Femur (tissue), 1 donor: ENCODE results near the gene USP49.
"Not testable (repeated sequence)": the region's sequence is repeated elsewhere in the genome, so short reads cannot be mapped to it uniquely, and the experiment has no call there.

ENCODE experiments used
- DNase-seq: peaks from one replicate; pipeline ENCODE4 v3.0.0-alpha.2; 2017

The USP49 gene

DNA sequence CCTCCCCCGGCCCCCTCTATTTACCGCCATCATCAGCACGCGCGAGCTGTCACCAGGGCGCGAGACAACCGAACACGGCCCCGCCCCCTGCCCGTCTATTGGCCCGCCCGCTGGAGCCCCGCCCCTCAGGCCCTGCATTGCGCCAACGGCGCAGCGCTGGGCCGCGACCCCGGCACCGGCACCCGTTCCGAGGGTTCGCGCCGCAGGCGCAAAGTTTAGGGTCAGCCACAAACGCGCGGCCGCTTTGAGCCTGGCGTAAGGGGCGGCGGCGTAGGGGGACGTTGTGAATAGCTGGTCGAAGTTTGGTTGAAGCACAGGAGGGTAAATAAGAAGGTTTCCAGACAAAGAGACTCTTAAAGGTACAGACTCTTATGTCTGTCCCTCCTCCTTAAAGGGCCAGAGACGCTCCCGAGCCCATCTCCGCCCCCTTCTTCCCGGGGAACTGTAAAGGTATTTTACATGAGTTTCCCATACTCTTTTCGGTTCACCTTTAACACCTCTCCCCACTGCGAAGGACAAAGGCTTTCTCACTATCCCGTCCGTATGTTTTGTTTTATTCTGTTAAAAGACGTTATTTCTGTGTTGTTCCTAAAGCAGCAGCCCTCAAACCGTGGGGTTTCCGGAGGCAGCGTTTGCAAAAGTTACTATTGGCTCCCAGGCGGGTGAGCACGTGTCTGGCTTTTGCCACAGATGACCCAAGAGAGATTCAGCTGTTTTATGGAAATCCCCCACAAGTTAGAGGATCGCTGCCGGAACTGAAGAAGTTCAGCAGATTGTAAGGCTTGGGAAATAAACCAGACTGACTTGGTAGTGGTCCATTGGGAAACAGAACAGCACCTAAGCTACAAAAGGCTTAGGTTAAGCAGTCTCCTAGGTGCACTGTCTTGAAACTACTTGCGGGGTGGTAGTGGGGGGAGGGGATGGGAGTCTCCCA, at the start of gene USP49:
Gene USP49 (minus strand): TSS at position 76 of the 934 bp plus-strand sequence. CDS start 88,392 bp downstream, outside the sequence.
- DNase-seq, result peak; percentile 94

DNA sequence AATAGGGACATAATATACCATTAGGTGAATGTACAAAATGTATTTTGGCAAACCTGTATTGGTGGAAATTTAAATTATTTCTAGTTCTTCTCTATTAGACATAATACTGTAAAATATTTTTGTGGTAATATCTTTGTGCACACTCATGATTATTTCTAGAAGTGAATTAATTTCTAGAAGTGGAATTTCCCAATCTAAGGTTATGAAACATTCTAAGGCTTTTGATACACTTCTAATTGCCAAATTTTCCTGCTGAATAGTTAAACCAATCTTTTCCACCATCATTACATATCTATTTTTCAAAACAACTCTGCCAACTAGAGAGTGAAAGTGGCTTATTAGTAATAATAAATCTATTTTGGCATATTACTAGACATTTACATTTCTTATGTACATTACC, 48.3 kb upstream of the USP49 start:
- DNase-seq, result no peak

- DNase-seq, result not testable (repeated sequence)
Measured at GRCh38 chr6:41942882-41943281, 47.7 kb upstream of the USP49 start.

GRCh38 chr6:41942067-41942851, 47.1 kb upstream of the USP49 start:
- DNase-seq, result no peak

DNA sequence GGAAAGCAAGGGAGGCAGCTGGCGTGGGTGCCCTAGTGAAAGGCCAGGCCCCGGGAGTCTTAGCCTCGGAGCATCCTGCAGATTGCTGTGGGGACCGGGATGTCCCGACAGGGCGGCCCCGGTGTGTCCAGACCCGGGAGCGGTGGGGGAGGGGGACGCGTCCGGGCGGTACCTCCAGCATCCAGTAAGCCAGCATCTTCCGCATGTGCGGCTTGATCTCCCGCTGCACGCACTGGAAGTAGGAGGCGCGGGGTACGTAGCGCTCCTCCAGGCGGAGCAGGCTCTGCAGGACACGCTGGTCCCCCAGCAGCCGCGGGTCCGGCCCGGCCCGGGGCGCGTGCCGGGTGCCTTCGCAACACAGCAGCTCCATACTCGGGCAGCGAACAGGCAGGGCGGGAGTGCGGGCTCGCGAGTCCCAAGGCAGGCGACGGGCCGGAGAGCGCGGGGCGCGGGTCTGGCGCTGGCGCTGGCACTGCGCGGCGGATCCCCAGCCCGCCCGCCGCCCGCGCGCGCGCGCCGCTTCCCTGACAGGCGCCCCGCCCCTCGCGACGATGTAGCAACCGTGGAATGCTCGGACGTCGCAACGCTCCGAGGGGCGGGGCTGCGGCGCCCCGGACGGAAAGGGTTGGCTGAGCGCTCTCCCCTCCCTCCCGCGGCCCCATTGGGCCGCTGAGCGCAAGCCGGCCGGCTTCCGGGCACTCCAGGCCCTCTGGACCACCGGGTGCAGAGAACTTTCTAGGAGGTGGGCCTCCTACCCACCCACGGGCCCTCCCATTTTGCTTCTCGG, 46.3 kb upstream of the USP49 start, which contains the start of gene CCND3:
Gene CCND3 (minus strand): TSS at position 529 of the 787 bp plus-strand sequence. CDS start 159 bp downstream, at position 370.
- DNase-seq, result peak; percentile 94

GRCh38 chr6:41940759-41941279, 45.6 kb upstream of the USP49 start:
- DNase-seq, result peak; percentile 67

DNA sequence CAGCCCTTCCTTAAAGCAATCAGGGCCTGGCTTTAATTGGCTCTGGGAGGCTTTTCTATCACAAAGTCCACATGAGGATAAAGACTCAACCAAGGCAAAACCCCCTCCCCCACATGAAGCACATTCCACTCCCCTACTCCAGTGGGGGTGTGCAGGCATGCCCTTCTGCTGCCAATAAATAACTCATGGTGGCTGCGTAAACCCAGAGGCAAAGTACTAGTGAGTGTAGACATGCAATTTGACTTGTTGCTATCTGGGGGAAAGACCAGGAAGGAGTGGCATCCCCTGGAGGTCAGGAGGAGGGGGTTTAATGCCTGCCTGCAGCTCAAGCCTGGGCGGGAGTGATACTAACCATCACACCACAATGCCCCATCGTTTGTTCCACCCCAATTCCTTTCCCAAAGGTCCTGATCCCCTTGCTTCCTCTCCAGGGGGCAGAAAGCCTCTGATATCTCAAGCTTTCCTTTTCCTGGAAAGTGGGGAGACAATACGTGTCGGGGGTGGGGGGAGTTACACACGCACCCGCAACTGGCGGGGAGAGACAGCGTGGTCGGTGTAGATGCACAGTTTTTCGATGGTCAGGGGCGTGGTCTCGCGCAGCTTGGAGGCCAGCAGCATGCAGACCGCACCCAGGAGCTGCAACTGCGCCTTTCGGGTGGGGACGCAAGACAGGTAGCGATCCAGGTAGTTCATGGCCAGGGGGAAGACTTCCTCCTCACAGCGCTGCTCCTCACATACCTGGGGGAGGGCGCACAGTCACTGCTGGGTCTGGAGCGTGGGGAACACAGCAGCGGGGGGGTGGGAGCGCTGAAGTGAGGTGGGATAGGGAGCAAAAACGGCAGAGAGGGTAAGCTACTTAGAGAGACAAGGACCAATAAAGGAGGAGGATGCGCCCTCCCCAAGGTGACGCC, 44.9 kb upstream of the USP49 start:
- DNase-seq, result peak; percentile 46

GRCh38 chr6:41939176-41939847, 44.1 kb upstream of the USP49 start:
- peak; percentile 83 for DNase-seq

GRCh38 chr6:41938590-41939175, 43.5 kb upstream of the USP49 start:
- no peak for DNase-seq

DNA sequence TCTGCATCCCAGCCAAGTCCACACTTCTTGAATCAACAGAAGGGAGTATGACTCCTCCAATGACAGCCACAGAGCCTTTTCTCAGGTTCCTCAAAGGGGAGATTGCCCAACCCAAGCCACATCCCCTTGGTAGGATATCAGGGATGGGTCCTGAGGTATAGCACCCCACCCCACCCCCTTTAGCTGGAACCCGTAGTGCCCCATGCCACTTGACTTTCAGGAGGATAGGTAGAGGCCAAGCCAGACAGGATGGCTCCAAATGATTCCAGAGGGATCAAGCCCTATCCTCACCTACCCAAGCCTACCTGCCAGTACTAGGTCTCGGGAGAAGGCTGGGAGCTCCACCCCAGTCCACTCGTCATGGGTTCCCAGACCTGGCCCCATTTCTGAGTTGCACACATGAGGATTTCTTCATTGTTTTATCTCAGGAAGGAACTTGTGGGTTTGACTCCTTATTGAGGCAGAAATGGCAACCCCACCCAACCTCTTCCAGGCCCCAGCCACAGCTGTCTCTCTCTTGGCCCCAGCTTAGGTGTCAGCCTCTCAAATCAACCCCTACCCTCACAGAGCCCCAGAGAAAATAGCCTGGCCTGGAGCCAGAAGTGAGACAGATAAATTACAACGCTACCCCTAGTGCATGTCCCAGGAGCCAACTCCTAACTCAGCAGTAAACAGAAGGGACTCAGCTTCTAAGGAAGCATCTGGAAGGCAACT, 42.8 kb upstream of the USP49 start:
- DNase-seq, result peak; percentile 70

- DNase-seq, result no peak
Measured at GRCh38 chr6:41937472-41937860, 42.3 kb upstream of the USP49 start.

- DNase-seq, result peak; percentile 76
Measured at GRCh38 chr6:41936073-41936837, 41.1 kb upstream of the USP49 start.

DNA sequence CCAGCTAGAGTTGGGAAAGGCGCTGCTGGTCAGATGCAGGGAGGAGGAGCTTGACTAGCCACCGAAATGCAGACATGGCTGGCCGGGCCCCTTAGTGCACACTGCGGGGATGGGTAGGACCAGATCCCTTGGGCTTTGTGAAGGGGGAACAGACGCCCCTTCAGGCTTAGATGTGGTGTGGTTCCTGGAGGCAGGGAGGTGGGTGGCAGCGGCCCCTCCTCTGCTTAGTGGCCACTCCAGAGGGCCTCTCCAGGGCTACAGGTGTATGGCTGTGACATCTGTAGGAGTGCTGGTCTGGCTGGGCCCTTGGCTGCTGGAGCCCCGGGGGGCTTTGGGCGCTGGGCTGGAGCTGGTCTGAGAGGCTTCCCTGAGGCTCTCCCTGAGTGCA, 40.5 kb upstream of the USP49 start:
- DNase-seq, result peak; percentile 21

DNA sequence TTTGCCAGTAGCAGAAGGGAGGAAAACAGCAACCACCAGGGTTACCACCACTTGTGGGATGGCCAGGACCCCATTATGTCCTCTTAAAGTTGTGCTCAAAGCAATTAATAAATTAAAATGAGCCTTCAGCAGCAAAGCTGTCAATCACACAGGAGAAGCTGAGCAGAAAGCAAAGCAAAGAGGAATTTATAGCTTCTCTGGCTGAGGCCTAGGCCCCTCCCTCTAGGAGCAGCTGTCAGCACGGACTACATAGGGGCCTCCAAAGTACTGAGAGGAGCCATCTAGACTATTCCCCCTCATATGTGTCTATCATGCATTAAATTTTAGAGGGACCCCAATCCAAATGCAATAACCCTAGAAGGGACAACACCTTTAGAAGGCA, 40.0 kb upstream of the USP49 start:
- DNase-seq, result no peak

GRCh38 chr6:41934278-41935192, 39.4 kb upstream of the USP49 start:
- no peak for DNase-seq

- no peak for DNase-seq
Measured at GRCh38 chr6:41932378-41932777, 37.2 kb upstream of the USP49 start.

DNA sequence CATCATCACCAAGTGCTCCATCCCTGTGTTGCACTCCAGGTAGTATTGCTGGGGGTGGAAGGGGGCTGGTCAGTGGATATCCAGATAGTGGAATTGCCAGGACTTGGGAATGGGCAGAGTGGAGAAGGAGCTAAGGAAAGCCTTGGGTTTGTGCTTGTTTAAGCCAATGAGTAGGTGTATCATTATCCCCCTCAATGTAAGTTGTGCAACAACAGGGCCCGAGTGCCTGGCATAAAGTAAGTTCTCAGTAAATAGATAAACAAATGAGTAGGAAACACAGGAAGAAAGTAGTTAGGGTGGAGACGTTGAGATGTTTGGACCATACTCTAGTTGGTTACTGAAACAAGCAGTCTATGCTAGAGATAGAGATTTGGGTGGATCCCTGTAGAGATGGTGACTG, 36.6 kb upstream of the USP49 start:
- no peak for DNase-seq

DNA sequence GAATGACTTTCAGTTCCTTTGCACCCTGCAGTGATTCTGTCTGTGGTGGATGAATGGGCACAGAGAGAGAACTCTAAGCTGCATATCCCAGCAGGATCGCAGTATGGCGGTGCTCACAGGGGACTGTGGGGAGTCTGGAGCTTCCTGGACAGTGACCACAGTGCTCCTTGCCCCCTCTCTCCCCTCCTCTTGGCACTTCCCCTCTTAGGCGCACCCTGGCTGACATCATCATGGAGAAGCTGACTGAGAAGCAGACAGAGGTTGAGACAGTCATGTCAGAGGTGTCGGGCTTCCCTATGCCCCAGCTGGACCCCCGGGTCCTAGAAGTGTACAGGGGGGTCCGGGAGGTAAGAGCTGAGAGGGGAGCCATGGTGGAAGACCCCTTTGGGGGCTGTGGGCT, 34.7 kb upstream of the USP49 start:
- DNase-seq, result no peak
